Measurements from ENCODE around the gene CAND2. TPM values are rescaled to one million over a fixed set of nuclear protein-coding genes. Genes with fewer than 3 reads are reported as not detected.

Gene CAND2
- total RNA-seq, 1 experiment from 2014 or later: 0.37 TPM

GRCh38 chr3:12837295-12837986 lies 41.0 kb downstream of the CAND2 start:
- no peak for DNase-seq
- peaks cover 28% of the 10 kb centered on the region for H3K4me1 ChIP-seq (replicated peaks; ENCODE audit: insufficient read depth)
- peaks cover 78% of the 10 kb centered on the region for H4K20me1 ChIP-seq (ENCODE audit: insufficient read depth)
- no peaks in the 10 kb centered on the region for H3K27me3 ChIP-seq (ENCODE audit: insufficient read depth, low read depth)
- POLR2A ChIA-PET (ENCODE audit: unreplicated experiment): interaction anchor here (0.6 kb wide), 1 partner anchor 25 kb away, joined by 3 read pairs; no protein-coding TSS in a partner anchor
- CTCF ChIA-PET: no interaction called here
- intact Hi-C loops (cut with micrococcal nuclease; ENCODE audit: unreplicated experiment): no loop called here
- H3K27ac ChIP-seq: no peak overlapping the region
- no peak overlapping the region; the same call in 1 of the 2 replicates for H3K4me3 ChIP-seq
- no peaks in the 10 kb centered on the region for H3K9me3 ChIP-seq (ENCODE audit: insufficient read depth, low read depth)
- no peaks in the 10 kb centered on the region for H3K9me2 ChIP-seq (ENCODE audit: insufficient read depth)
- H3K36me3 ChIP-seq (ENCODE audit: low read depth): peaks cover 77% of the 10 kb centered on the region
- H3K4me2 ChIP-seq: peak overlapping the region; percentile 96
- H2AFZ ChIP-seq: no peak overlapping the region
- peaks cover 85% of the 10 kb centered on the region for H3F3A ChIP-seq (ENCODE audit: insufficient read depth, low read depth)
- H3K79me2 ChIP-seq (ENCODE audit: low read depth): peaks cover 60% of the 10 kb centered on the region
- TF ChIP-seq EZH2 (IDR thresholded peaks at IDR 0.05; ENCODE audit: low read depth) (no peak), CTCF (conservative IDR thresholded peaks at IDR 0.05) (no peak)
- BruUV-seq (replicated peaks): no TSS peak

- H3K79me2 ChIP-seq (ENCODE audit: low read depth): peaks cover 60% of the 10 kb centered on the region
Observed at GRCh38 chr3:12838179-12838965, 41.9 kb downstream of the CAND2 start.

More at GRCh38 chr3:12838179-12838965, 41.9 kb downstream of the CAND2 start:
- Histone ChIP-seq H3K36me3 (ENCODE audit: low read depth) (peaks cover 77% of the 10 kb centered on the region), H4K20me1 (ENCODE audit: insufficient read depth) (peaks cover 68% of the 10 kb centered on the region), H3K9me2 (ENCODE audit: insufficient read depth) (no peaks in the 10 kb centered on the region), H3K4me1 (replicated peaks; ENCODE audit: insufficient read depth) (peaks cover 28% of the 10 kb centered on the region), H3K27me3 (ENCODE audit: insufficient read depth, low read depth) (no peaks in the 10 kb centered on the region), H3K4me3 (peak overlapping the region; percentile 98; the same call in 1 of the 2 replicates), H3K4me2 (peak overlapping the region; percentile 96), H3K9me3 (ENCODE audit: insufficient read depth, low read depth) (no peaks in the 10 kb centered on the region), H3K27ac (no peak overlapping the region), H2AFZ (no peak overlapping the region), H3F3A (ENCODE audit: insufficient read depth, low read depth) (peaks cover 76% of the 10 kb centered on the region)
- no peak for TF ChIP-seq EZH2 (IDR thresholded peaks at IDR 0.05; ENCODE audit: low read depth)
- TF ChIP-seq CTCF (conservative IDR thresholded peaks at IDR 0.05): no peak
- DNase-seq: no peak
- no TSS peak for BruUV-seq (replicated peaks)
- CTCF ChIA-PET: no interaction called here
- POLR2A ChIA-PET (ENCODE audit: unreplicated experiment): interaction anchor here (0.6 kb wide), 1 partner anchor 26 kb away, joined by 3 read pairs; no protein-coding TSS in a partner anchor
- intact Hi-C loops (cut with micrococcal nuclease; ENCODE audit: unreplicated experiment): no loop called here

Data from PC-9 (cell line).